ENCODE results near the gene NEK11.

DNA sequence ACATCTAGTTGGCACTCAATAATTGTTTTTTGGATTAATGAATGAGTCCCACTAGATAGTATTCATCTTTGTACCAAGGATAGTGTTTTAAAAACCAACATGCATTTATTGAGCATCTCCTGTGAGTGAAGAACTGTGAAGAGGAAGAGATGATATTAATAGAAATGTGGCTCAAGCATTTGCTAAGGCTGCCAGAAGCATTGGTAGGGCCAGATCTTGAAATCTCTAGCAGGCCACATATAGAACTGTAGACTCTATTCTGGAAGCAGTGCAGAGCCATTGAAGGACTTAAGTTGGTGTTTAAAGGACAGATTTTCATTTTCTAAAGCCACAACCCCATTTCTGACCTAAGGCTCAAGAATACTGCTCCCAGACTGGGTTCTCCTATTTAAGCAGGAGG is 99.0 kb downstream of the NEK11 start:
- TF ChIP-seq RAD21 (conservative IDR thresholded peaks at IDR 0.05) (no peak), SMC3 (conservative IDR thresholded peaks at IDR 0.05; ENCODE audit: poor library complexity) (no peak), EZH2 (IDR thresholded peaks at IDR 0.05; ENCODE audit: borderline replicate concordance, insufficient read depth, low read length, poor library complexity, severe bottlenecking) (no peak), EP300 (conservative IDR thresholded peaks at IDR 0.05; ENCODE audit: poor library complexity, severe bottlenecking) (no peak), POLR2AphosphoS5 (IDR thresholded peaks at IDR 0.05) (no peak)
- TF ChIP-seq, protein P1, sequence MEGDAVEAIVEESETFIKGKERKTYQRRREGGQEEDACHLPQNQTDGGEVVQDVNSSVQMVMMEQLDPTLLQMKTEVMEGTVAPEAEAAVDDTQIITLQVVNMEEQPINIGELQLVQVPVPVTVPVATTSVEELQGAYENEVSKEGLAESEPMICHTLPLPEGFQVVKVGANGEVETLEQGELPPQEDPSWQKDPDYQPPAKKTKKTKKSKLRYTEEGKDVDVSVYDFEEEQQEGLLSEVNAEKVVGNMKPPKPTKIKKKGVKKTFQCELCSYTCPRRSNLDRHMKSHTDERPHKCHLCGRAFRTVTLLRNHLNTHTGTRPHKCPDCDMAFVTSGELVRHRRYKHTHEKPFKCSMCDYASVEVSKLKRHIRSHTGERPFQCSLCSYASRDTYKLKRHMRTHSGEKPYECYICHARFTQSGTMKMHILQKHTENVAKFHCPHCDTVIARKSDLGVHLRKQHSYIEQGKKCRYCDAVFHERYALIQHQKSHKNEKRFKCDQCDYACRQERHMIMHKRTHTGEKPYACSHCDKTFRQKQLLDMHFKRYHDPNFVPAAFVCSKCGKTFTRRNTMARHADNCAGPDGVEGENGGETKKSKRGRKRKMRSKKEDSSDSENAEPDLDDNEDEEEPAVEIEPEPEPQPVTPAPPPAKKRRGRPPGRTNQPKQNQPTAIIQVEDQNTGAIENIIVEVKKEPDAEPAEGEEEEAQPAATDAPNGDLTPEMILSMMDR (IDR thresholded peaks at IDR 0.05; ENCODE audit: poor library complexity, severe bottlenecking) = no peak
